Measurements from ENCODE around the gene DDX60. TPM values are rescaled to one million over a fixed set of nuclear protein-coding genes. Genes with fewer than 3 reads are reported as not detected.
A peak's percentile ranks its signal among the peaks of the same experiment; 100 is the strongest.
"Not testable (repeated sequence)": the region's sequence is repeated elsewhere in the genome, so short reads cannot be mapped to it uniquely, and the experiment has no call there.

DDX60 gene
- total RNA-seq, 2 experiments from 2014 or later: 125 to 127 TPM

GRCh38 chr4:168220893-168221292 lies 97.7 kb downstream of the DDX60 start:
- ChIA-PET POLR2A (no interaction called here), CTCF (no interaction called here)
- Mint-ChIP-seq H3K9me3 (peaks cover 2% of the 10 kb centered on the region), H3K27me3 (no peaks in the 10 kb centered on the region), H3K4me3 (no peak overlapping the region), H3K27ac (no peak overlapping the region), H3K4me1 (peaks cover 3% of the 10 kb centered on the region), H3K36me3 (ENCODE audit: low read depth) (peaks cover 80% of the 10 kb centered on the region)
- no peak for DNase-seq

GRCh38 chr4:168218645-168219044 lies 99.9 kb downstream of the DDX60 start:
- peaks cover 4% of the 10 kb centered on the region for H3K9me3 Mint-ChIP-seq
- H3K4me1 Mint-ChIP-seq: peaks cover 3% of the 10 kb centered on the region
- no peak overlapping the region for H3K4me3 Mint-ChIP-seq
- CTCF ChIA-PET: interaction anchor here (0.7 to 1.0 kb wide), 3 partner anchors 10 to 1490 kb away, joined by 3 read pairs; no protein-coding TSS in a partner anchor
- H3K27ac Mint-ChIP-seq: no peak overlapping the region
- peaks cover 87% of the 10 kb centered on the region for H3K36me3 Mint-ChIP-seq (ENCODE audit: low read depth)
- no peak for DNase-seq
- H3K27me3 Mint-ChIP-seq: no peaks in the 10 kb centered on the region
- POLR2A ChIA-PET: no interaction called here

DNA sequence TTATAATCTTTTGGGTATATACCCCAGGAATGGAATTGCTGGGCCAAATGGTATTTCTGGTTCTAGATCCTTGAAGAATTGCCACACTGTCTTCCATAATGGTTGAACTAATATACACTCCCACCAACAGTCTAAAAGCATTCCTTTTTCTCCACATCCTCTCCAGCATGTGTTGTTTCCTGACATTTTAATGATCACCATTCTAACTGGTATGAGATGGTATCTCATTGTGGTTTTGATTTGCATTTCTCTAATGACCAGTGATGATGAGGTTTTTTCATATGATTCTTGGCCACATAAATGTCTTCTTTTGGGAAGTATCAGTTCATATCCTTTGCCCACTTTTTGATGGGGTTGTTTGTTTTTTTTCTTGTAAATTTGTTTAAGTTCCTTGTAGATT lies 105.0 kb downstream of the DDX60 start:
- peaks cover 66% of the 10 kb centered on the region for H3K36me3 Mint-ChIP-seq (ENCODE audit: low read depth)
- H3K9me3 Mint-ChIP-seq, H3K4me1 Mint-ChIP-seq, H3K27ac Mint-ChIP-seq, POLR2A ChIA-PET, H3K27me3 Mint-ChIP-seq, CTCF ChIA-PET, DNase-seq, H3K4me3 Mint-ChIP-seq: not testable (repeated sequence)

DNA sequence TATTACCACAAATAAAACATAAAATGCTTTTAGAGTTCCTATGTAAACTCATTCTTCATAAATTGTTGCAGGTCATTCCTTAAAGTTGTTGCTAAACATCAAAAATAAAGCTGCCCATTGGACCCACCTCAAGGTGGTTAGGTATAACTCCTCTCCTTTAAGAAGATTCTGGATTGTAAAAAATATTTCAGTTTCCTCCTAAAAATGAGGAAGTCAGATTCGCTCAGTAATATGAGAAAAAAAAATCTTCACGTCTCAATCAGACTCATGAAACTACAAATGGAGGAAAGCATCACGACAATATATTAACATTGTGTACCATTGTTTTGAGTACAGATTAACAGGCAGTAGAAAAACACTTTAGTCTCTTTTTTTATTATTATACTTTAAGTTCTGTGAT lies 105.9 kb downstream of the DDX60 start:
- ChIA-PET POLR2A (no interaction called here), CTCF (no interaction called here)
- no peak overlapping the region for H3K4me3 Mint-ChIP-seq
- peaks cover 7% of the 10 kb centered on the region for H3K9me3 Mint-ChIP-seq
- no peak overlapping the region for H3K27ac Mint-ChIP-seq
- DNase-seq: no peak
- H3K27me3 Mint-ChIP-seq: no peaks in the 10 kb centered on the region
- peaks cover 62% of the 10 kb centered on the region for H3K36me3 Mint-ChIP-seq (ENCODE audit: low read depth)
- no peaks in the 10 kb centered on the region for H3K4me1 Mint-ChIP-seq

DNA sequence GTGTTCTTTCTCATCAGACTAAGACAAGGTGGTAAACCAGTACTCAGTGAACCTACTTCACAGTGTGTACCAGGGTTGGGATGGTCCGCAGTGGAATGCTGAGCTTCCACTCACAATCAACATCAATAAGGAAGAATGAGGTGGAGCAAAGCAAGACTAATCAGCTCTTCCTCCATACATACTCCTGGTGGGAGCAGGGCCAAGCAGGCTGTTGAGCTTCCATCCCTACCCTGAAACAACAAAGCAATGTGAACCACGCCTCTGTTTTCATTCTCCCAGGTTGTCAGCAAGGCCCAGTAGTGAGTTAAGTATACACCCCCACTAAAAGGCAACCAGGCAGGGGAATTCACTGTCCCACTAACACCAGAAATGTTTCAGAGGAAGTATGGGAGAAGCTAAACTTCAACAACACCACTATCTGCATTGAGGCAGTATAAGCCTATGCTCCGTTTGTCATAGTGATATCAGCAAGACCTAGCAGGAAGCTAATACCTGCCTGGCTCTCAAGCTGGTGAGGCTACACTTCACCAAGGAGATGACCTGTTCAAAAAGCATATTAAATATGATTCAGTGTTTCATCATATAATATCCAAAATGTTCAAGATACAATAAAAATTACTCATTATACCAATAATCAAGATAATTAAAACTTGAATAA lies 109.5 kb downstream of the DDX60 start:
- ChIA-PET POLR2A (no interaction called here), CTCF (interaction anchor here (1.1 to 1.3 kb wide), 3 partner anchors 10 to 114 kb away, joined by 3 to 4 read pairs (median 3); no protein-coding TSS in a partner anchor)
- H3K4me1 Mint-ChIP-seq: no peaks in the 10 kb centered on the region

DNA sequence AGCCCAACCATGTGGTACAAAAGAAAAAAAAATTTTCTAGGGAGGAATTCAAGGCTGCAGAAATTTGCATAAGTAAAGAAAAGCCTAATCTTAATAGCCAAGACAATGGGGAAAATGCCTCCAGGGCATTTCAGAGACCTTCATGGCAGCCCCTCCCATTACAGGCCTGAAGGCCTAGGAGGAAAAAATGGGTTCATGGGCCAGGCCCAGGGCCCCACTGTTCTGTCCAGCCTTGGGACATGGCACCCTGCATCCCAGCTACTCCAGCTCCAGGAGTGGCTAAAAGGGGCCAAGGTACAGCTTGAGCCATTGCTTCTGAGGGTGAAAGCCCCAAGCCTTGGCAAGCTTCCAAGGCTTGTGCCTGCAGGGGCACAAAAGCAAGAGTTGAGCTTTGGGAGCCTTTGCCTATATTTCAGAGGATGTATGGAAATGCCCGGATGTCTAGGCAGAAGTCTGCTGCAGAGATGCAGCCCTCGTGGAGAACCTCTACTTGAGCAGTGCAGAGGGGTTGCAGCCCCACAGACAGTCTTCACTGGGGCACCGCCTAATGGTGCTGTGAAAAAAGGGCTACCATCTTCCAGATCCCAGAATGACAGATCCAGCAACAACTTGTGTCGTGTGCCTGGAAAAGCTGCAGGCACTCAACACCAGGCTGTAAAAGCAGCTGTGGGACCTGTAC lies 115.2 kb downstream of the DDX60 start:
- H3K36me3 Mint-ChIP-seq (ENCODE audit: low read depth): peaks cover 23% of the 10 kb centered on the region
- H3K27me3 Mint-ChIP-seq: no peaks in the 10 kb centered on the region
- H3K9me3 Mint-ChIP-seq: peaks cover 32% of the 10 kb centered on the region
- no peak overlapping the region for H3K4me3 Mint-ChIP-seq
- CTCF ChIA-PET: no interaction called here
- POLR2A ChIA-PET: no interaction called here
- H3K4me1 Mint-ChIP-seq: peaks cover 10% of the 10 kb centered on the region
- no peak for DNase-seq
- H3K27ac Mint-ChIP-seq: no peak overlapping the region

More for the DNA sequence above, 109.5 kb downstream of the DDX60 start:
- H3K27me3 Mint-ChIP-seq: no peaks in the 10 kb centered on the region
- H3K9me3 Mint-ChIP-seq: peaks cover 22% of the 10 kb centered on the region
- H3K4me3 Mint-ChIP-seq: no peak overlapping the region
- DNase-seq: no peak
- H3K27ac Mint-ChIP-seq: no peak overlapping the region
- peaks cover 36% of the 10 kb centered on the region for H3K36me3 Mint-ChIP-seq (ENCODE audit: low read depth)

DNA sequence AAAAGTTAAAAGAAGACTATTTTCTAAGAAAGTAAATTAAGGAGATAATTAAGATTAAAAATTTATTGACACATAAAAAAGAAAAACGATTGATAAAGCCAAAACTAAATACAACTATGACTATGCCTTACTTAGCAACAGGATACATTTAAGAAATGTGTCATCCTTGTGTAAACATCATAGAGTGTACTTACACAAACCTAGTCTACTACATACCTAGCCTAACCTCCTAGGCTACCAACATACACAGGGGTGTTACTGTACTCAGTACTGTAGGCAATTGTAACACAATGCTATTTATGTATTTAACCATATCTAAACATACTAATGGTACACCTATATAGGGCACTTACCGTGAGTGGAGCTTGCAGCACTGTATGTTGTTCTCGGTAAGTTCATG lies 117.9 kb downstream of the DDX60 start:
- Mint-ChIP-seq H3K27ac (no peak overlapping the region), H3K4me1 (peaks cover 12% of the 10 kb centered on the region), H3K27me3 (no peaks in the 10 kb centered on the region), H3K9me3 (peaks cover 30% of the 10 kb centered on the region), H3K36me3 (ENCODE audit: low read depth) (peaks cover 14% of the 10 kb centered on the region), H3K4me3 (no peak overlapping the region)
- DNase-seq: no peak
- ChIA-PET CTCF (interaction anchor here (0.7 kb wide), 1 partner anchor 148 kb away, joined by 3 read pairs; no protein-coding TSS in a partner anchor), POLR2A (no interaction called here)

GRCh38 chr4:168199260-168199957 lies 119.1 kb downstream of the DDX60 start:
- no peak overlapping the region for H3K27ac Mint-ChIP-seq

DNA sequence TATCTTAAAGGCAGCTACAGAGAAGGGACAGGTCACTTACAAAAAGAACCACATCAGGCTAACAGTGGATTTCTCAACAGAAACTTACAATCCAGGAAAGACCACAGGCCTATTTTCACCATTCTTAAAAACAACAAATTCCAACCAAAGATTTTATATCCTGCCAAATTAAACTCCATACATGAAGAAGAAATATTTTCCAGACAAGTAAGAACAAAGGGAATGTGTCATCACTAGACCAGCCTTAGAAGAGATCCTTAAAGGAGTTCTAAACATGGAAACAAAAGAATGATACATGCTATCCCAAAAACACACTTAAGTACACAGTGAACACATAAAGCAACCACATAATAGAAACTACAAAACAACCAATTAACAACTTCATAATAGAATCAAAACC lies 120.6 kb downstream of the DDX60 start:
- no peak overlapping the region for H3K4me3 Mint-ChIP-seq
- H3K9me3 Mint-ChIP-seq: peaks cover 10% of the 10 kb centered on the region
- peaks cover 8% of the 10 kb centered on the region for H3K36me3 Mint-ChIP-seq (ENCODE audit: low read depth)
- CTCF ChIA-PET: interaction anchor here (1.8 kb wide), 1 partner anchor 11 kb away, joined by 4 read pairs; no protein-coding TSS in a partner anchor
- H3K4me1 Mint-ChIP-seq: peaks cover 12% of the 10 kb centered on the region
- DNase-seq: no peak
- POLR2A ChIA-PET: no interaction called here
- no peak overlapping the region for H3K27ac Mint-ChIP-seq
- H3K27me3 Mint-ChIP-seq: no peaks in the 10 kb centered on the region

More at GRCh38 chr4:168199260-168199957, 119.1 kb downstream of the DDX60 start:
- Mint-ChIP-seq H3K36me3 (ENCODE audit: low read depth) (peaks cover 13% of the 10 kb centered on the region), H3K9me3 (peaks cover 20% of the 10 kb centered on the region), H3K4me1 (peaks cover 12% of the 10 kb centered on the region), H3K27me3 (no peaks in the 10 kb centered on the region), H3K4me3 (no peak overlapping the region)
- DNase-seq: peak; percentile 9
- ChIA-PET CTCF (interaction anchor here (0.5 to 1.8 kb wide), 2 partner anchors 10 to 1176 kb away, joined by 3 to 4 read pairs; no protein-coding TSS in a partner anchor), POLR2A (no interaction called here)

- ChIA-PET CTCF (no interaction called here), POLR2A (no interaction called here)
- H3K4me1 Mint-ChIP-seq: peaks cover 7% of the 10 kb centered on the region
These were observed 129.8 kb downstream of the DDX60 start for GRCh38 chr4:168188754-168189153.

GRCh38 chr4:168183717-168184571 lies 134.6 kb downstream of the DDX60 start:
- Mint-ChIP-seq H3K36me3 (ENCODE audit: low read depth) (peaks cover 4% of the 10 kb centered on the region), H3K9me3 (no peaks in the 10 kb centered on the region), H3K27ac (no peak overlapping the region), H3K4me1 (peaks cover 5% of the 10 kb centered on the region), H3K27me3 (no peaks in the 10 kb centered on the region), H3K4me3 (no peak overlapping the region)
- ChIA-PET CTCF (no interaction called here), POLR2A (no interaction called here)
- no peak for DNase-seq

More at GRCh38 chr4:168188754-168189153, 129.8 kb downstream of the DDX60 start:
- Mint-ChIP-seq H3K27me3 (no peaks in the 10 kb centered on the region), H3K27ac (no peak overlapping the region), H3K9me3 (no peaks in the 10 kb centered on the region), H3K4me3 (no peak overlapping the region), H3K36me3 (ENCODE audit: low read depth) (peaks cover 6% of the 10 kb centered on the region)
- no peak for DNase-seq

- Mint-ChIP-seq H3K4me1 (no peaks in the 10 kb centered on the region), H3K9me3 (no peaks in the 10 kb centered on the region), H3K27me3 (no peaks in the 10 kb centered on the region), H3K27ac (no peak overlapping the region), H3K4me3 (no peak overlapping the region), H3K36me3 (ENCODE audit: low read depth) (no peaks in the 10 kb centered on the region)
- POLR2A ChIA-PET: no interaction called here
- CTCF ChIA-PET: no interaction called here
- DNase-seq: no peak
These were observed 140.9 kb downstream of the DDX60 start for GRCh38 chr4:168177546-168178149.

Measured in activated CD4-positive, alpha-beta T cell treated with anti-CD3 and anti-CD28 coated beads, Interleukin-2, amount 10 ng/mL, durations not matched to agents 7 days and 5 days (primary cell).